HepG2 (cell line): ENCODE measurements around the gene OR5H1.

ENCODE experiments used
- DMAP1 ChIP-seq: IDR thresholded peaks from 2 replicates; pipeline ENCODE4 v1.6.1; 2016
- EP300 ChIP-seq, 3 experiments: sonication (generic) in 1 of 3; formaldehyde crosslinking in 1 of 3; IDR thresholded peaks; 2 replicates each; pipeline versions ENCODE4 v1.5.1 to v1.6.1; 2011 to 2020; ENCODE audit warnings: low read depth in 2 of 3, low read length in 2 of 3, borderline replicate concordance in 1 of 3, improper control_type of control experiment in 1 of 3, mild to moderate bottlenecking in 1 of 3, missing genetic modification reagents in 1 of 3, moderate library complexity in 1 of 3
- POLR2AphosphoS5 ChIP-seq: IDR thresholded peaks from 2 replicates; pipeline ENCODE4 v1.6.1; 2012; ENCODE audit warnings: low read depth, low read length
- TF ChIP-seq, protein P1 (sequence below): fragments of 450-650 bp; IDR thresholded peaks from 2 replicates; pipeline ENCODE4 v1.6.1; 2016

DNA sequence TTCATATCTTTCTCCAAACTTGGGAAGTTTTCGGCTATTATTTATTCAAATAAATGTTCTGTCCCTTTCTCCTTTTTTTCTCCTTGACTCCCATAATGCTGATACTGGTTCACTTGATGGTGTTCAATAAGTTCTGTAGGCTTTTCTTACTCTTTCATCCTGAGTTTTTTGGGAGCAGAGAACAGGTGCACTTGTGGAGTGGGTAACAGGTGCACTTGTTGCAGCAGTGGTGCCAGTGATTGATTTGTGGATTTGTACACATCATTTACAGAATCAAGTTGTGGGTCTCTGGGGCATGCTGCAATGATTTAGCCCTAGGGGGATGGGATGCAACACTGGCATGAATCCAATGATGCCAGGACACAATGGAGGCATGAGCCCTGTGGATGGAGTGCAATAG, 14.8 kb upstream of the OR5H1 start:
- TF ChIP-seq POLR2AphosphoS5 (no peak), EP300 (IDR thresholded peaks at IDR 0.05; ENCODE audit: low read depth in 2 of 2, low read length in 2 of 2) (no peak), EP300 (CRISPR knock-in tag; IDR thresholded peaks at IDR 0.05; ENCODE audit: borderline replicate concordance) (no peak), DMAP1 (CRISPR knock-in tag) (no peak)
- TF ChIP-seq, protein P1, sequence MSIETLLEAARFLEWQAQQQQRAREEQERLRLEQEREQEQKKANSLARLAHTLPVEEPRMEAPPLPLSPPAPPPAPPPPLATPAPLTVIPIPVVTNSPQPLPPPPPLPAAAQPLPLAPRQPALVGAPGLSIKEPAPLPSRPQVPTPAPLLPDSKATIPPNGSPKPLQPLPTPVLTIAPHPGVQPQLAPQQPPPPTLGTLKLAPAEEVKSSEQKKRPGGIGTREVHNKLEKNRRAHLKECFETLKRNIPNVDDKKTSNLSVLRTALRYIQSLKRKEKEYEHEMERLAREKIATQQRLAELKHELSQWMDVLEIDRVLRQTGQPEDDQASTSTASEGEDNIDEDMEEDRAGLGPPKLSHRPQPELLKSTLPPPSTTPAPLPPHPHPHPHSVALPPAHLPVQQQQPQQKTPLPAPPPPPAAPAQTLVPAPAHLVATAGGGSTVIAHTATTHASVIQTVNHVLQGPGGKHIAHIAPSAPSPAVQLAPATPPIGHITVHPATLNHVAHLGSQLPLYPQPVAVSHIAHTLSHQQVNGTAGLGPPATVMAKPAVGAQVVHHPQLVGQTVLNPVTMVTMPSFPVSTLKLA, result no peak
